HL-60 (cell line): Measurements from ENCODE around the gene IFNL2.

ENCODE experiments used
- DNase-seq, 2 experiments: peaks; one replicate each; pipeline ENCODE4 v3.0.0-alpha.2; 2010 to 2020; ENCODE audit warnings: low read depth in 1 of 2, low spot score in 1 of 2
- H3K27ac ChIP-seq: fragments of 250-450 bp; sonication (Bioruptor Pico); replicated peaks from 2 replicates; pipeline ENCODE4 v1.5.1; 2020; ENCODE audit warnings: mild to moderate bottlenecking, moderate library complexity
- H3K27me3 ChIP-seq: fragments of 250-450 bp; sonication (Bioruptor Pico); 2 replicates; pipeline ENCODE4 v1.5.1; 2021; ENCODE audit warnings: mild to moderate bottlenecking, moderate library complexity; ENCODE audit not compliant: insufficient read depth, poor library complexity, severe bottlenecking
- H3K4me3 ChIP-seq: replicated peaks from 2 replicates; pipeline ENCODE4 v1.5.1; 2011; ENCODE audit warnings: mild to moderate bottlenecking, control low read depth, low read length; ENCODE audit not compliant: insufficient read depth
- GABPA ChIP-seq: IDR thresholded peaks from 2 replicates; pipeline ENCODE4 v1.6.1; 2012; ENCODE audit warnings: low read depth
- POLR2AphosphoS5 ChIP-seq: IDR thresholded peaks from 2 replicates; pipeline ENCODE4 v1.6.1; 2012; ENCODE audit warnings: low read depth
- SPI1 ChIP-seq: IDR thresholded peaks from 2 replicates; pipeline ENCODE4 v1.6.1; 2012; ENCODE audit warnings: low read depth, mild to moderate bottlenecking, borderline replicate concordance
- TF ChIP-seq, protein P1 (sequence below): IDR thresholded peaks from one replicate; pipeline ENCODE4 v1.5.1; 2011; ENCODE audit warnings: low read length, control low read depth, inconsistent platforms; ENCODE audit not compliant: insufficient read depth
- TF ChIP-seq, protein P2 (sequence below): IDR thresholded peaks from 2 replicates; pipeline ENCODE4 v1.6.1; 2012; ENCODE audit warnings: low read depth; ENCODE audit not compliant: insufficient replicate concordance

Gene IFNL2

DNA sequence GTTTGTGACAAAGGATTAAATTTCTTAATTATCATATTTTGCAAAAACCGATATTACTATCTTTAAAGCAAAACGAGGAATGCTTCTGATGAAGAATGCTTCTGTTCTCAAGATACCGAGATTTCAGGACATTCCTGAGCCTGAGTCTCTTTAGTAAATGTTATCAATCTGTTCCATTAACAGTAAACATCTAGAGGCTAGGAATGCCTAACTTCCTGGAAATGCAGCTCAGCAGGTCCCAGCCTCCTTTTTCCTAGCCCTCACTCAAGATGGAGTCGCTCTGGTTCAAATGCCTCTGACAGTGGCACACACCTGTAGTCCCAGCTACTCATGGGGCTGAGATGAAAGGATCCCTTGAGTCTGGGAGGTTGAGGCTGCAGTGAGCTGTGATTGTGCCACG is 17.1 kb upstream of the IFNL2 start:
- DNase-seq, result no peak
- H3K4me3 ChIP-seq, result no peak overlapping the region
- no peak overlapping the region for H3K27ac ChIP-seq
- no peak for TF ChIP-seq SPI1
- TF ChIP-seq, protein P1, sequence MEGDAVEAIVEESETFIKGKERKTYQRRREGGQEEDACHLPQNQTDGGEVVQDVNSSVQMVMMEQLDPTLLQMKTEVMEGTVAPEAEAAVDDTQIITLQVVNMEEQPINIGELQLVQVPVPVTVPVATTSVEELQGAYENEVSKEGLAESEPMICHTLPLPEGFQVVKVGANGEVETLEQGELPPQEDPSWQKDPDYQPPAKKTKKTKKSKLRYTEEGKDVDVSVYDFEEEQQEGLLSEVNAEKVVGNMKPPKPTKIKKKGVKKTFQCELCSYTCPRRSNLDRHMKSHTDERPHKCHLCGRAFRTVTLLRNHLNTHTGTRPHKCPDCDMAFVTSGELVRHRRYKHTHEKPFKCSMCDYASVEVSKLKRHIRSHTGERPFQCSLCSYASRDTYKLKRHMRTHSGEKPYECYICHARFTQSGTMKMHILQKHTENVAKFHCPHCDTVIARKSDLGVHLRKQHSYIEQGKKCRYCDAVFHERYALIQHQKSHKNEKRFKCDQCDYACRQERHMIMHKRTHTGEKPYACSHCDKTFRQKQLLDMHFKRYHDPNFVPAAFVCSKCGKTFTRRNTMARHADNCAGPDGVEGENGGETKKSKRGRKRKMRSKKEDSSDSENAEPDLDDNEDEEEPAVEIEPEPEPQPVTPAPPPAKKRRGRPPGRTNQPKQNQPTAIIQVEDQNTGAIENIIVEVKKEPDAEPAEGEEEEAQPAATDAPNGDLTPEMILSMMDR, result no peak
- TF ChIP-seq, protein P2, sequence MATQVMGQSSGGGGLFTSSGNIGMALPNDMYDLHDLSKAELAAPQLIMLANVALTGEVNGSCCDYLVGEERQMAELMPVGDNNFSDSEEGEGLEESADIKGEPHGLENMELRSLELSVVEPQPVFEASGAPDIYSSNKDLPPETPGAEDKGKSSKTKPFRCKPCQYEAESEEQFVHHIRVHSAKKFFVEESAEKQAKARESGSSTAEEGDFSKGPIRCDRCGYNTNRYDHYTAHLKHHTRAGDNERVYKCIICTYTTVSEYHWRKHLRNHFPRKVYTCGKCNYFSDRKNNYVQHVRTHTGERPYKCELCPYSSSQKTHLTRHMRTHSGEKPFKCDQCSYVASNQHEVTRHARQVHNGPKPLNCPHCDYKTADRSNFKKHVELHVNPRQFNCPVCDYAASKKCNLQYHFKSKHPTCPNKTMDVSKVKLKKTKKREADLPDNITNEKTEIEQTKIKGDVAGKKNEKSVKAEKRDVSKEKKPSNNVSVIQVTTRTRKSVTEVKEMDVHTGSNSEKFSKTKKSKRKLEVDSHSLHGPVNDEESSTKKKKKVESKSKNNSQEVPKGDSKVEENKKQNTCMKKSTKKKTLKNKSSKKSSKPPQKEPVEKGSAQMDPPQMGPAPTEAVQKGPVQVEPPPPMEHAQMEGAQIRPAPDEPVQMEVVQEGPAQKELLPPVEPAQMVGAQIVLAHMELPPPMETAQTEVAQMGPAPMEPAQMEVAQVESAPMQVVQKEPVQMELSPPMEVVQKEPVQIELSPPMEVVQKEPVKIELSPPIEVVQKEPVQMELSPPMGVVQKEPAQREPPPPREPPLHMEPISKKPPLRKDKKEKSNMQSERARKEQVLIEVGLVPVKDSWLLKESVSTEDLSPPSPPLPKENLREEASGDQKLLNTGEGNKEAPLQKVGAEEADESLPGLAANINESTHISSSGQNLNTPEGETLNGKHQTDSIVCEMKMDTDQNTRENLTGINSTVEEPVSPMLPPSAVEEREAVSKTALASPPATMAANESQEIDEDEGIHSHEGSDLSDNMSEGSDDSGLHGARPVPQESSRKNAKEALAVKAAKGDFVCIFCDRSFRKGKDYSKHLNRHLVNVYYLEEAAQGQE, result no peak
- peaks cover 12% of the 10 kb centered on the region for H3K27me3 ChIP-seq

DNA sequence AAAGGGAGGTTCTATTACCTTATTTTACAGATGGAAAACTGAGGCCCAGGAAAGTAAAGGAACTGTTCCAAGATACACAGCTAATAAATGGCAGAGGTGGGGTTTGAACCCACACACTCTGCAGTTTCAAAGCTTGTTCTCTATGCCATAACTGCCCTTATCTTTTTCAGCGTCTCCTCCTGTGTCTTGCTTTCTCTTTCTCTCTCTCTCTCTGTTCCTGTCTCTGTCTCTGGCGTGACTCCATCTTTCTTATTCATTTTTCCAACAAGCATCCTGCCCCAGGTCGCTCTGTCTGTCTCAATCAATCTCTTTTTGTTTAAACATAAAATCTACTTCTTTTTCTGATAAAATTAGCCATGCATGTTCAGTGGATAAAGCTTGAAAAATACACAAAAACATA is 16.4 kb upstream of the IFNL2 start:
- no peak for TF ChIP-seq POLR2AphosphoS5
- no peak for TF ChIP-seq GABPA
- TF ChIP-seq, protein P1, result no peak
- Histone ChIP-seq H3K4me3 (no peak overlapping the region), H3K27me3 (peaks cover 12% of the 10 kb centered on the region), H3K27ac (no peak overlapping the region)
- DNase-seq, result no peak

DNA sequence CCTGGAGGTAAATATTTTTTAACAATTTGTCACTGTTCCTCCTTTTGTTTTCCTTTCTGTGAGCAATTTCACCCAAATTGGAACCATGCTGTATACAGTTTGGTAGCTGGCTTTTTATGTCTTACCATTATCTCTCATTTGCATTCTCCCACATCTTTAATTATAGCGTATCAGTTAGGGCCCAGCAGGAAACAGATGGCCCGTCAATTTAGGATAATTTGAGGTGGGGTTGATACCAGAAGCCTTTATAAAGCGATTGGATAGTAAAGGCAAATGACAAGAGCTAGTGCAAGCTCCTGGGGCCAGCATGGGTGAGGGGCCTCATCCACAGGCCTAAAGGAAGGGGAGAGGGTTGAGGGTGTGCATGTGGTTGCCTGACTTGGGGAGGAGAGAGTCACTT is 15.7 kb upstream of the IFNL2 start:
- no peak overlapping the region for H3K4me3 ChIP-seq
- TF ChIP-seq, protein P1, result no peak
- no peak for TF ChIP-seq GABPA
- TF ChIP-seq POLR2AphosphoS5, result no peak
- TF ChIP-seq, protein P2, result no peak
- TF ChIP-seq SPI1, result no peak
- no peak for DNase-seq
- no peak overlapping the region for H3K27ac ChIP-seq
- H3K27me3 ChIP-seq, result peaks cover 12% of the 10 kb centered on the region

- TF ChIP-seq, protein P1, result no peak
- no peak for TF ChIP-seq SPI1
- no peak for TF ChIP-seq POLR2AphosphoS5
- no peak for TF ChIP-seq GABPA
- TF ChIP-seq, protein P2, result no peak
- Histone ChIP-seq H3K27me3 (peaks cover 9% of the 10 kb centered on the region), H3K27ac (no peak overlapping the region), H3K4me3 (no peak overlapping the region)
- DNase-seq, result no peak
These were observed 14.6 kb upstream of the IFNL2 start for GRCh38 chr19:39253374-39254149.
